Measurements from ENCODE around the gene TUBA1C. TPM values are rescaled to one million over a fixed set of nuclear protein-coding genes. Genes with fewer than 3 reads are reported as not detected.
A peak's percentile ranks its signal among the peaks of the same experiment; 100 is the strongest.

The TUBA1C gene
- total RNA-seq, 4 donors from 2014 or later, result 207 to 331 (median 263) TPM

DNA sequence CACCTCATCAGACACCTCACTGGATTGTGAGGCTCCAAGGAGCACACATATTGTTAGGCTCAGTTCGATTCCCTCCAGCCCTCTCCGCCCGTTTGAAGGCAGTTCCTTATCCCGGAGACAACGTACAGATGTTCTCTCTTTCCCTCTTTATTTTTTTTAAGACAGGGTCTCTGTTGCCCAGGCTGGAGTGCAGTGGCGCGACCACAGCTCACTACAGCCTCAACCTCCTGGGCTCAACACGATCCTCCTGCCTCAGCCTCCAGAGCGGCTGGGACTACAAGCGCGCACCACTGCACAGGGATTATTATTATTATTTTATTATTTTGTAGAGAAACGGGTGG is 57.5 kb downstream of the TUBA1C start:
- Histone ChIP-seq H3K27ac (peak overlapping the region; percentile 55 to 87 (median 64)), H3K4me3 (peak overlapping the region; percentile 33 to 86 (median 66)), H3K36me3 (no peaks in the 10 kb centered on the region), H3K4me1 (peaks cover 4 to 17% (median 13%) of the 10 kb centered on the region in 4 donors), H3K27me3 (no peaks in the 10 kb centered on the region), H3K9me3 (no peaks in the 10 kb centered on the region)
- DNase-seq, result no peak
- 36 to 48% methylated on average over 11 to 12 of the region's 12 CpGs for WGBS, 2 donors (ENCODE audit: low coverage in 1 of 2)
- in situ Hi-C loops (cut with MboI; ENCODE audit: low pct_ligation_motif_present in 1 of 4, low pct_unique_long_range_greater_than_20kb in 1 of 4, low sequenced_read_pairs in 3 of 4) (no loop called here), intact Hi-C loops (cut with DNase I; ENCODE audit: low total_unique reads) (no loop called here)
- TF ChIP-seq POLR2AphosphoS5 (IDR thresholded peaks at IDR 0.05) (no peak), POLR2A (IDR thresholded peaks at IDR 0.05) (no peak), EP300 (IDR thresholded peaks at IDR 0.05; ENCODE audit: low read depth) (no peak)
- TF ChIP-seq, protein P1, sequence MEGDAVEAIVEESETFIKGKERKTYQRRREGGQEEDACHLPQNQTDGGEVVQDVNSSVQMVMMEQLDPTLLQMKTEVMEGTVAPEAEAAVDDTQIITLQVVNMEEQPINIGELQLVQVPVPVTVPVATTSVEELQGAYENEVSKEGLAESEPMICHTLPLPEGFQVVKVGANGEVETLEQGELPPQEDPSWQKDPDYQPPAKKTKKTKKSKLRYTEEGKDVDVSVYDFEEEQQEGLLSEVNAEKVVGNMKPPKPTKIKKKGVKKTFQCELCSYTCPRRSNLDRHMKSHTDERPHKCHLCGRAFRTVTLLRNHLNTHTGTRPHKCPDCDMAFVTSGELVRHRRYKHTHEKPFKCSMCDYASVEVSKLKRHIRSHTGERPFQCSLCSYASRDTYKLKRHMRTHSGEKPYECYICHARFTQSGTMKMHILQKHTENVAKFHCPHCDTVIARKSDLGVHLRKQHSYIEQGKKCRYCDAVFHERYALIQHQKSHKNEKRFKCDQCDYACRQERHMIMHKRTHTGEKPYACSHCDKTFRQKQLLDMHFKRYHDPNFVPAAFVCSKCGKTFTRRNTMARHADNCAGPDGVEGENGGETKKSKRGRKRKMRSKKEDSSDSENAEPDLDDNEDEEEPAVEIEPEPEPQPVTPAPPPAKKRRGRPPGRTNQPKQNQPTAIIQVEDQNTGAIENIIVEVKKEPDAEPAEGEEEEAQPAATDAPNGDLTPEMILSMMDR (IDR thresholded peaks at IDR 0.05), result no peak

DNA sequence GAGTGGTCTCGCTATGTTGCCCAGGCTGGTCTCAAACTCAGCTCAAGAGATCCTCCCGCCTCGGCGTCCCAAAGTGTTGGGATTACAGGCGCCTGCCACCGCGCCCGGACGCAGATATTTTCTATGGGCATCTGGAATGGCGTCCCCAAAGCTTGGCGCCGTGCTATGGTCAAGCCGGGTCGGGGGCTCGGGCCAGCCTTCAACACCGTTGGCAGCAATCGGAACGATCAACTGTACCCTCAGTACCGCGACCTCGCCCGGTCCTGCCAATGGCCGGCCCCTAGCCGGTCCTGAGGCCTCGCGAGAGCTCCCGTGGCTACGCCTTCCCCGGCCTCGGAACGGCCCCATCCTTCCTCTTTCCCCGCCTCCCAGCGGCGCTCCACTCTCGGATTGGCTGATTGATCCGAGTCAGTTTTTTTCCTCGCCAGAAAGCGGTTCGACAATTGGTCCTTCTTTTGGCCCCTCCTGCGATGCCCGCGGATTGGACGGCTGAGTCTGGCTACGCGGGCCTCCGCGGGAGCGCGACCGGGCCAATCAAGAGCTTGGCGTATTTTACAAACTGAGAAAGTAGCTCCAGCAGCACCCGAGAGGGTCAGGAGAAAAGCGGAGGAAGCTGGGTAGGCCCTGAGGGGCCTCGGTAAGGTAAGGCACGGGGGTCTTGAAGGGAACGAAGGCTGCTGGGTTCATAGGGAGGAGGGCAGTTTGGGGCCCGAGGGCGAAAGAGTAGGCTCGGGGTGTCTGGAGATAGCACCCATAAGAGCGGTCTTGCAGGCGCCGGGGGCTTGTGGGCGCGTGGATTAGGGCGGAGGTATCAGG is 58.0 kb downstream of the TUBA1C start, which contains the start of gene TROAP:
Gene TROAP (plus strand): TSS at position 548 of the 816 bp plus-strand sequence. CDS start 354 bp downstream, outside the sequence.
- Histone ChIP-seq H3K4me1 (peaks cover 4 to 17% (median 13%) of the 10 kb centered on the region in 4 donors), H3K27ac (peak within 1 kb of the TSS; percentile 55 to 87 (median 64)), H3K27me3 (no peaks in the 10 kb centered on the region), H3K4me3 (peak within 1 kb of the TSS; percentile 49 to 86 (median 66)), H3K9me3 (no peaks in the 10 kb centered on the region), H3K36me3 (no peaks in the 10 kb centered on the region)
- in situ Hi-C loops (cut with MboI; ENCODE audit: low pct_ligation_motif_present in 1 of 4, low pct_unique_long_range_greater_than_20kb in 1 of 4, low sequenced_read_pairs in 3 of 4) (no loop called here), intact Hi-C loops (cut with DNase I; ENCODE audit: low total_unique reads) (no loop called here)
- TF ChIP-seq POLR2AphosphoS5 (IDR thresholded peaks at IDR 0.05), result peak; percentile 38 to 76 (median 67)
- peak; percentile 46 for TF ChIP-seq POLR2A (IDR thresholded peaks at IDR 0.05)
- TF ChIP-seq EP300 (IDR thresholded peaks at IDR 0.05; ENCODE audit: low read depth), result no peak
- 0% methylated on average over 18 to 61 of the region's 65 CpGs for WGBS, 2 donors (ENCODE audit: low coverage in 1 of 2)
- peak; percentile 98 for DNase-seq

DNA sequence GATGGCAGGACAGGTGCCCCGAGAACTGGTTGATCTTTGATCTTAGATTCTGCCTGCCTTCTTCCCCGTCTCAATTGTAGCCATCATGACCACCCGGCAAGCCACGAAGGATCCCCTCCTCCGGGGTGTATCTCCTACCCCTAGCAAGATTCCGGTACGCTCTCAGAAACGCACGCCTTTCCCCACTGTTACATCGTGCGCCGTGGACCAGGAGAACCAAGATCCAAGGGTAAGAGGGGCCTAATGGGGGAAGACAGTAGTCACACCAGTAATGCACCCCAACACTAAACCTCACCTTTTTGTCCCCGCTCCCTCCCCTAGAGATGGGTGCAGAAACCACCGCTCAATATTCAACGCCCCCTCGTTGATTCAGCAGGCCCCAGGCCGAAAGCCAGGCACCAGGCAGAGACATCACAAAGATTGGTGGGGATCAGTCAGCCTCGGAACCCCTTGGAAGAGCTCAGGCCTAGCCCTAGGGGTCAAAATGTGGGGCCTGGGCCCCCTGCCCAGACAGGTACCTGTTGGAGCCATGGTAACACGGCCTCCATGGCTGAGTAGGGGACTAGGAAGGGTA is 58.7 kb downstream of the TUBA1C start:
- H3K27me3 ChIP-seq, result no peaks in the 10 kb centered on the region
- no peak overlapping the region for H3K27ac ChIP-seq
- H3K36me3 ChIP-seq, result no peaks in the 10 kb centered on the region
- no peaks in the 10 kb centered on the region for H3K9me3 ChIP-seq
- intact Hi-C loops (cut with DNase I; ENCODE audit: low total_unique reads), result no loop called here
- H3K4me1 ChIP-seq, result peaks cover 4 to 17% (median 13%) of the 10 kb centered on the region in 4 donors
- TF ChIP-seq EP300 (IDR thresholded peaks at IDR 0.05; ENCODE audit: low read depth) (no peak), POLR2A (IDR thresholded peaks at IDR 0.05) (no peak), POLR2AphosphoS5 (IDR thresholded peaks at IDR 0.05) (no peak)
- TF ChIP-seq, protein P1 (IDR thresholded peaks at IDR 0.05), result no peak
- in situ Hi-C loops (cut with MboI; ENCODE audit: low pct_ligation_motif_present in 1 of 4, low pct_unique_long_range_greater_than_20kb in 1 of 4, low sequenced_read_pairs in 3 of 4), result no loop called here
- WGBS, 2 donors (ENCODE audit: low coverage in 1 of 2), result 14% methylated on average over 19 of the region's 19 CpGs; no CpG with 5 or more reads in 1 of the 2 donors
- no peak for DNase-seq
- peak overlapping the region; percentile 49 to 86 (median 66) for H3K4me3 ChIP-seq

Other genes with a start within 250 kb of the TUBA1C start
- 10 to 100 TPM; 21.7 to 44.0 (median 42.3) TPM for gene PRKAG1, start 246.3 kb upstream of the TUBA1C start, total RNA-seq
- gene KMT2D, start 204.3 kb upstream of the TUBA1C start, total RNA-seq, result 100 to 1,000 TPM in 1 of 4 donors, 10 to 100 TPM in 3; 50.0 to 351 (median 78.0) TPM
- not detected for gene RHEBL1, start 195.1 kb upstream of the TUBA1C start, total RNA-seq
- gene DHH, start 170.3 kb upstream of the TUBA1C start, total RNA-seq, result under 1 TPM in 2 of 4 donors, not detected in 2; 0.27 to 0.32 TPM
- 100 to 1,000 TPM in 1 of 4 donors, 10 to 100 TPM in 3; 72.6 to 125 (median 82.1) TPM for gene LMBR1L, start 154.2 kb upstream of the TUBA1C start, total RNA-seq
- gene TUBA1B, start 133.7 kb upstream of the TUBA1C start, total RNA-seq, result 100 to 1,000 TPM; 219 to 390 (median 319) TPM
- gene TUBA1A, start 76.0 kb upstream of the TUBA1C start, total RNA-seq, result 100 to 1,000 TPM in 2 of 4 donors, 10 to 100 TPM in 2; 77.1 to 201 (median 92.6) TPM
- 10 to 100 TPM in 2 of 4 donors, 1 to 10 TPM in 2; 7.9 to 18.7 (median 10.5) TPM for gene PRPH, start 30.1 kb downstream of the TUBA1C start, total RNA-seq
- gene TROAP, start 58.2 kb downstream of the TUBA1C start, total RNA-seq, result 100 to 1,000 TPM in 1 of 4 donors, 1 to 10 TPM in 3; 1.1 to 100 (median 2.7) TPM
- gene C1QL4, start 72.1 kb downstream of the TUBA1C start, total RNA-seq, result not detected
- gene DNAJC22, start 81.8 kb downstream of the TUBA1C start, total RNA-seq, result 10 to 100 TPM; 25.4 to 43.8 (median 39.2) TPM
- gene SPATS2, start 102.4 kb downstream of the TUBA1C start, total RNA-seq, result 10 to 100 TPM; 10.5 to 39.3 (median 21.0) TPM